Kidney glomerular epithelial cell (primary cell): Measurements from ENCODE around the gene TET1.
"Not testable (repeated sequence)": the region's sequence is repeated elsewhere in the genome, so short reads cannot be mapped to it uniquely, and the experiment has no call there.

Source experiments
- DNase-seq: peaks from one replicate; lab custom pipeline; 2025; lab: John Stamatoyannopoulos, UW

The TET1 gene

GRCh38 chr10:68564712-68565111 is 4.6 kb downstream of the TET1 start:
- DNase-seq: no peak

- DNase-seq: no peak
Observed at GRCh38 chr10:68565658-68566057, 5.5 kb downstream of the TET1 start.

GRCh38 chr10:68566351-68566750 is 6.2 kb downstream of the TET1 start:
- no peak for DNase-seq

GRCh38 chr10:68566955-68567354 is 6.8 kb downstream of the TET1 start:
- DNase-seq: no peak

- DNase-seq: no peak
Observed at GRCh38 chr10:68572151-68572550, 12.0 kb downstream of the TET1 start.

- DNase-seq: no peak
Observed at GRCh38 chr10:68574051-68574450, 13.9 kb downstream of the TET1 start.

- no peak for DNase-seq
Observed at GRCh38 chr10:68576118-68576517, 16.0 kb downstream of the TET1 start.

- DNase-seq: no peak
Observed at GRCh38 chr10:68578974-68579373, 18.8 kb downstream of the TET1 start.

GRCh38 chr10:68584187-68584586 is 24.1 kb downstream of the TET1 start:
- not testable (repeated sequence) for DNase-seq

- no peak for DNase-seq
Observed at GRCh38 chr10:68586606-68587305, 26.6 kb downstream of the TET1 start.

GRCh38 chr10:68594405-68594804 is 34.3 kb downstream of the TET1 start:
- no peak for DNase-seq

GRCh38 chr10:68595513-68595912 is 35.4 kb downstream of the TET1 start:
- DNase-seq: no peak

GRCh38 chr10:68597407-68597806 is 37.3 kb downstream of the TET1 start:
- no peak for DNase-seq

GRCh38 chr10:68598978-68599770 is 39.0 kb downstream of the TET1 start:
- DNase-seq: no peak

GRCh38 chr10:68599771-68600040 is 39.6 kb downstream of the TET1 start:
- no peak for DNase-seq

- peak; percentile 69 for DNase-seq
Observed at GRCh38 chr10:68600041-68600778, 40.1 kb downstream of the TET1 start.

- DNase-seq: no peak
Observed at GRCh38 chr10:68601501-68602265, 41.5 kb downstream of the TET1 start.

- no peak for DNase-seq
Observed at GRCh38 chr10:68602434-68602833, 42.3 kb downstream of the TET1 start.

GRCh38 chr10:68603766-68604165 is 43.6 kb downstream of the TET1 start:
- no peak for DNase-seq

GRCh38 chr10:68604441-68604840 is 44.3 kb downstream of the TET1 start:
- DNase-seq: no peak

- no peak for DNase-seq
Observed at GRCh38 chr10:68606918-68607317, 46.8 kb downstream of the TET1 start.

GRCh38 chr10:68610023-68610422 is 49.9 kb downstream of the TET1 start:
- DNase-seq: not testable (repeated sequence)
